ENCODE data around the gene PI4KA.

PI4KA gene

DNA sequence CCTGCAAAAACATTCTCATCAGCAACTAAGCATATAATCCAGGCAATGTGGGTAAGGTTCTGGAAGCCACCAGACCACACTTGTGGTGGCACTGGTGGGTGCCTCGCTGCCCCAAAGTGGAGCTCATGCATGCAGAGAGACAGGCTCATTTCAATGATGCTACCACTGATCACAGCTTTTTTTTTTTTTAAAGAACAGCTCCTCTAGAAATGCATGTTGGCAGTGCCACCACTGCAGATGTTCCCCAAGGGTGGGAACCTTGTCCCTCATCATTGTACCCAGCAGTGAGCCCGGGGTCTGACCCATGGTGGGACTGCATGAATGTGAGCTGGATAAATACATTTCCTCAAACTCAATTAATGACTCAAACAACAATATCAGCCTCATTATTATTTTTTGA, 115.8 kb downstream of the PI4KA start:
- no peaks in the 10 kb centered on the region for H3K27me3 ChIP-seq (ENCODE audit: insufficient read depth, low read length)
- H3K4me2 ChIP-seq (ENCODE audit: low read length), result no peak overlapping the region
- no peak overlapping the region for H2BK120ac ChIP-seq (ENCODE audit: insufficient read depth, low read length, poor library complexity)
- no peaks in the 10 kb centered on the region for H3K79me2 ChIP-seq (ENCODE audit: control insufficient read depth, insufficient read depth, low read length, poor library complexity)
- H2BK5ac ChIP-seq (ENCODE audit: low read depth, low read length, poor library complexity), result no peak overlapping the region
- no peaks in the 10 kb centered on the region for H3K9me3 ChIP-seq (ENCODE audit: insufficient read depth, low read depth, low read length)
- no peaks in the 10 kb centered on the region for H3K4me1 ChIP-seq (ENCODE audit: control insufficient read depth in 1 of 2, insufficient read depth in 2 of 2, low read length in 2 of 2)
- no peak overlapping the region for H3K14ac ChIP-seq (ENCODE audit: low read length)
- no peak overlapping the region for H2AFZ ChIP-seq (ENCODE audit: insufficient read depth, low read length, poor library complexity)
- H3K4ac ChIP-seq (ENCODE audit: low read depth, low read length), result no peak overlapping the region
- no peak overlapping the region for H3K4me3 ChIP-seq (ENCODE audit: low read depth, low read length)
- no peak overlapping the region for H3K23ac ChIP-seq (ENCODE audit: low read length)
- no peak overlapping the region for H4K12ac ChIP-seq (ENCODE audit: low read depth, low read length)
- WGBS (ENCODE audit: extremely low coverage, insufficient coverage, insufficient read length), result no CpG with 5 or more reads among the region's 2 CpGs
- H2AK5ac ChIP-seq (ENCODE audit: low read length), result no peak overlapping the region
- no peak for DNase-seq
- H3K79me1 ChIP-seq (ENCODE audit: low read length), result no peaks in the 10 kb centered on the region
- H3K36me3 ChIP-seq (ENCODE audit: control insufficient read depth in 1 of 2, insufficient read depth in 2 of 2, low read length in 2 of 2), result peaks cover 34 to 35% of the 10 kb centered on the region in 2 experiments
- no peak overlapping the region for H3K27ac ChIP-seq (ENCODE audit: low read depth, low read length)
- no peak overlapping the region for H3K18ac ChIP-seq (ENCODE audit: low read length)
- no peak overlapping the region for H3K9ac ChIP-seq (ENCODE audit: low read length)
- no peak overlapping the region for H4K91ac ChIP-seq (ENCODE audit: low read depth, low read length)
- no peak overlapping the region for H4K8ac ChIP-seq (ENCODE audit: low read depth, low read length)
- H2BK12ac ChIP-seq (ENCODE audit: low read length), result no peak overlapping the region

- Histone ChIP-seq H3K9me3 (ENCODE audit: insufficient read depth, low read depth, low read length) (no peaks in the 10 kb centered on the region), H3K4me3 (ENCODE audit: low read depth, low read length) (no peak overlapping the region), H3K4ac (ENCODE audit: low read depth, low read length) (no peak overlapping the region), H3K9ac (ENCODE audit: low read length) (peak overlapping the region; percentile 63), H2BK5ac (ENCODE audit: low read depth, low read length, poor library complexity) (no peak overlapping the region), H3K27me3 (ENCODE audit: insufficient read depth, low read length) (no peaks in the 10 kb centered on the region), H3K14ac (ENCODE audit: low read length) (no peak overlapping the region), H3K36me3 (ENCODE audit: control insufficient read depth in 1 of 2, insufficient read depth in 2 of 2, low read length in 2 of 2) (peaks cover 28 to 31% of the 10 kb centered on the region in 2 experiments), H3K4me2 (ENCODE audit: low read length) (no peak overlapping the region), H4K8ac (ENCODE audit: low read depth, low read length) (no peak overlapping the region), H4K12ac (ENCODE audit: low read depth, low read length) (no peak overlapping the region), H2AK5ac (ENCODE audit: low read length) (no peak overlapping the region), H3K79me2 (ENCODE audit: control insufficient read depth, insufficient read depth, low read length, poor library complexity) (no peaks in the 10 kb centered on the region), H3K23ac (ENCODE audit: low read length) (no peak overlapping the region), H3K18ac (ENCODE audit: low read length) (no peak overlapping the region), H3K79me1 (ENCODE audit: low read length) (no peaks in the 10 kb centered on the region), H2BK120ac (ENCODE audit: insufficient read depth, low read length, poor library complexity) (no peak overlapping the region), H4K91ac (ENCODE audit: low read depth, low read length) (no peak overlapping the region), H3K27ac (ENCODE audit: low read depth, low read length) (no peak overlapping the region), H3K4me1 (ENCODE audit: control insufficient read depth in 1 of 2, insufficient read depth in 2 of 2, low read length in 2 of 2) (no peaks in the 10 kb centered on the region), H2AFZ (ENCODE audit: insufficient read depth, low read length, poor library complexity) (no peak overlapping the region), H2BK12ac (ENCODE audit: low read length) (no peak overlapping the region)
- no CpG with 5 or more reads among the region's 16 CpGs for whole genome bisulfite sequencing (ENCODE audit: extremely low coverage, insufficient coverage, insufficient read length)
- peak; percentile 40 to 68 for DNase-seq
Measured at GRCh38 chr22:20741634-20742581, 116.7 kb downstream of the PI4KA start.

DNA sequence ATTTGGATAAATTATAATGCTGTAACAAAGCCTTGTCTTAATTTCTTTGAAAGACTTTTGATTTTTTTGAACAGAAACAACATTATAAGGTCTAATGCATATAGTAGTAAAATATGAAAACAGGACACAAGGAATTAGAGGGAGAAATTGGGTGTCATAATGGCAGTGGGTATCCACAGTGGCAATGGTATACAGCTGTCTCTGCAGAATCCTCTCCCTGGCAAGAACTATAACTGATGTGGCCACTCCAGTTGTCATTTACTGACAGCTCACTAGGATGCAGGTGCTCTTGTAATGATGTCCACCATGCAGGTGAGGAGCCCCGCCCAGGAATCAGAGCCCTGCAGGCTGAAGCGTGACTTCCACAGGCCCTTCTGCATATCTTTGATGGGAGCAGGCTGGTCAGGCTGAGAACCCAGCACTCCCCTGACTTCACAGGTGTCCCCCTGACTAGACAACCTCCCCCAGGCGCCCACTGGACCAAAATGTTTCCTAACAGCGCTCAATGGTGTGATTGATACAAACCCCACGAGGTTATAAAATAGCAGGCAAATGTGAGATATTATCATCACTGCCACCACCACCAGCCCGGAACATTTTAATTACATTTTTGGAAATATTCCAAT, 117.5 kb downstream of the PI4KA start:
- H2BK120ac ChIP-seq (ENCODE audit: insufficient read depth, low read length, poor library complexity), result no peak overlapping the region
- H3K4ac ChIP-seq (ENCODE audit: low read depth, low read length), result no peak overlapping the region
- no peak overlapping the region for H3K9ac ChIP-seq (ENCODE audit: low read length)
- H3K23ac ChIP-seq (ENCODE audit: low read length), result no peak overlapping the region
- H3K4me1 ChIP-seq (ENCODE audit: control insufficient read depth in 1 of 2, insufficient read depth in 2 of 2, low read length in 2 of 2), result no peaks in the 10 kb centered on the region
- peak; percentile 27 to 63 for DNase-seq
- H3K4me2 ChIP-seq (ENCODE audit: low read length), result no peak overlapping the region
- no peak overlapping the region for H3K4me3 ChIP-seq (ENCODE audit: low read depth, low read length)
- no peak overlapping the region for H4K8ac ChIP-seq (ENCODE audit: low read depth, low read length)
- peaks cover 26% of the 10 kb centered on the region in 2 experiments for H3K36me3 ChIP-seq (ENCODE audit: control insufficient read depth in 1 of 2, insufficient read depth in 2 of 2, low read length in 2 of 2)
- no peak overlapping the region for H2AFZ ChIP-seq (ENCODE audit: insufficient read depth, low read length, poor library complexity)
- no peak overlapping the region for H4K12ac ChIP-seq (ENCODE audit: low read depth, low read length)
- H3K9me3 ChIP-seq (ENCODE audit: insufficient read depth, low read depth, low read length), result no peaks in the 10 kb centered on the region
- H3K79me1 ChIP-seq (ENCODE audit: low read length), result no peaks in the 10 kb centered on the region
- no peak overlapping the region for H3K27ac ChIP-seq (ENCODE audit: low read depth, low read length)
- no peaks in the 10 kb centered on the region for H3K27me3 ChIP-seq (ENCODE audit: insufficient read depth, low read length)
- no peak overlapping the region for H3K14ac ChIP-seq (ENCODE audit: low read length)
- H2AK5ac ChIP-seq (ENCODE audit: low read length), result no peak overlapping the region
- no peak overlapping the region for H2BK5ac ChIP-seq (ENCODE audit: low read depth, low read length, poor library complexity)
- no peak overlapping the region for H2BK12ac ChIP-seq (ENCODE audit: low read length)
- no peak overlapping the region for H4K91ac ChIP-seq (ENCODE audit: low read depth, low read length)
- WGBS (ENCODE audit: extremely low coverage, insufficient coverage, insufficient read length), result no CpG with 5 or more reads among the region's 6 CpGs
- no peaks in the 10 kb centered on the region for H3K79me2 ChIP-seq (ENCODE audit: control insufficient read depth, insufficient read depth, low read length, poor library complexity)
- H3K18ac ChIP-seq (ENCODE audit: low read length), result no peak overlapping the region

DNA sequence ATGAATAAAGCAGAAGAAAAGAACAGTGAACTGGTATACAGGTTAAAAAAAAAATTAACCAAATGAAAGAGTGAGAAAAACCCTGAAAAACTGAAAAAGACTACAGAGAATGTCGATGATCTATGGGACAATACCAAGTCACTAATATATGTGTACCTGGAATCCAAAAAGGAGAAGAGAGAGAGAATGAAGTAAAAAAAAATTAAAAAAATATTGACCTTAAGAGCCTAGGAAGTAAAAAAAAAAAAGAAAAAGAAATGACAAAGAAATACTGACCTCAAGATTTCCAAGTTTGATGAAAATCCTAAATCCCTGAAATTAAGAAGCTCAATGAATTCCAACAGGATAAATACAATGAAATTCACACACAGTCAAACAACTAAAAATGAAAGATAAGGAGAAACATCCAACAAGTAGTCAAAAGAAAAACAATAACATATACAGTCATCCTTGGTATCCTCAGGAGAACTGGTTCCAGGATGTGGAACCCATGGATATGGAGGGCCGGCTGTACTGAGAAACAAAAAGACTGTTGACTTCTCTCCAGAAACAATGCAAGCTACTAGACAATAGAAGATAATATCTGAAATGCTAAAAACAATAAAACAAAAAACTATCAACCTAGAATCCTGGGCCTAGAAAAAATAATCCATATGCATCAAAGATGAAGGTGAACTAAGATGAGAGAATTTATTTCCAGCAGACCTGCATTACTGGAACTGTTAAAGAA, 118.2 kb downstream of the PI4KA start:
- Histone ChIP-seq H3K23ac (ENCODE audit: low read length) (no peak overlapping the region), H2BK120ac (ENCODE audit: insufficient read depth, low read length, poor library complexity) (no peak overlapping the region), H3K79me2 (ENCODE audit: control insufficient read depth, insufficient read depth, low read length, poor library complexity) (no peaks in the 10 kb centered on the region), H2BK5ac (ENCODE audit: low read depth, low read length, poor library complexity) (no peak overlapping the region), H4K8ac (ENCODE audit: low read depth, low read length) (no peak overlapping the region), H3K18ac (ENCODE audit: low read length) (no peak overlapping the region), H2AK5ac (ENCODE audit: low read length) (no peak overlapping the region), H3K27ac (ENCODE audit: low read depth, low read length) (no peak overlapping the region), H2AFZ (ENCODE audit: insufficient read depth, low read length, poor library complexity) (no peak overlapping the region), H3K36me3 (ENCODE audit: control insufficient read depth in 1 of 2, insufficient read depth in 2 of 2, low read length in 2 of 2) (peaks cover 25 to 26% of the 10 kb centered on the region in 2 experiments), H3K4me1 (ENCODE audit: control insufficient read depth in 1 of 2, insufficient read depth in 2 of 2, low read length in 2 of 2) (no peaks in the 10 kb centered on the region), H3K9me3 (ENCODE audit: insufficient read depth, low read depth, low read length) (no peaks in the 10 kb centered on the region), H4K12ac (ENCODE audit: low read depth, low read length) (no peak overlapping the region), H3K27me3 (ENCODE audit: insufficient read depth, low read length) (no peaks in the 10 kb centered on the region), H3K4me3 (ENCODE audit: low read depth, low read length) (no peak overlapping the region), H3K14ac (ENCODE audit: low read length) (no peak overlapping the region), H3K4ac (ENCODE audit: low read depth, low read length) (no peak overlapping the region), H2BK12ac (ENCODE audit: low read length) (no peak overlapping the region), H3K79me1 (ENCODE audit: low read length) (no peaks in the 10 kb centered on the region), H3K4me2 (ENCODE audit: low read length) (no peak overlapping the region), H4K91ac (ENCODE audit: low read depth, low read length) (no peak overlapping the region), H3K9ac (ENCODE audit: low read length) (no peak overlapping the region)
- no CpG with 5 or more reads among the region's 2 CpGs for WGBS (ENCODE audit: extremely low coverage, insufficient coverage, insufficient read length)
- no peak for DNase-seq
